Adrenal gland (tissue), 12 donors: ENCODE results near the gene PLD4. TPM values are rescaled to one million over a fixed set of nuclear protein-coding genes. Genes with fewer than 3 reads are reported as not detected.

Source experiments
- DNase-seq, 7 donors: peaks; one replicate each; pipeline ENCODE4 v3.0.0-alpha.2; 2019 to 2020
- H3K27ac ChIP-seq, 5 donors: fragments of 200-600 bp; sonication (generic) in 4 of 5; 1 replicate in 3 of 5; 2 replicates in 2 of 5; pipeline versions ENCODE4 v1.5.1 to v1.8.0; 2016 to 2020; ENCODE audit warnings: mild to moderate bottlenecking in 1 of 5
- H3K27me3 ChIP-seq: fragments of 200-600 bp; 2 replicates; pipeline ENCODE4 v1.8.0; 2021
- H3K36me3 ChIP-seq, 2 donors: fragments of 200-600 bp; replicated peaks in 1 of 2; 1 replicate in 1 of 2; 2 replicates in 1 of 2; pipeline versions ENCODE4 v1.5.1 to v1.8.0; 2018 to 2022
- H3K4me1 ChIP-seq, 2 donors: fragments of 200-600 bp; replicated peaks in 1 of 2; 1 replicate in 1 of 2; 2 replicates in 1 of 2; pipeline versions ENCODE4 v1.5.1 to v1.8.0; 2018 to 2021
- H3K4me3 ChIP-seq, 4 donors: fragments of 200-600 bp; sonication (generic) in 3 of 4; one replicate each; pipeline ENCODE4 v1.5.1; 2016 to 2018
- H3K9me3 ChIP-seq, 3 donors: fragments of 200-600 bp; sonication (generic) in 1 of 3; replicated peaks in 1 of 3; 1 replicate in 2 of 3; 2 replicates in 1 of 3; pipeline versions ENCODE4 v1.5.1 to v1.8.0; 2016 to 2021
- CTCF ChIP-seq, 6 experiments: fragments of 450-650 bp in 4 of 6; fragments of 200-600 bp in 2 of 6; sonication (generic) in 1 of 6; IDR thresholded peaks; 1 replicate in 5 of 6; 2 replicates in 1 of 6; pipeline versions ENCODE4 v1.5.1 to v1.8.0; 2016 to 2021; ENCODE audit warnings: antibody characterized with exemption in 6 of 6, mild to moderate bottlenecking in 2 of 6, moderate library complexity in 1 of 6
- POLR2A ChIP-seq, 2 donors: fragments of 450-650 bp; IDR thresholded peaks; one replicate each; pipeline ENCODE4 v1.6.1; 2017; ENCODE audit warnings: antibody characterized with exemption in 2 of 2, mild to moderate bottlenecking in 2 of 2, moderate library complexity in 1 of 2
- WGBS, 4 donors: extraction: QIAGEN DNeasy Blood & Tissue Kit in 2 of 4; methylation state at CpG; one replicate each; pipeline versions ENCODE4 v1.1.5 to v1.1.7; 2013 to 2017; 5-methylcytosine and 5-hydroxymethylcytosine counted together
- intact Hi-C, 2 donors: fragments of 100-400 bp; cut with DNase I; formaldehyde crosslinking; loops; one replicate each; pipeline versions ENCODE4 v1.14.1 to v1.15.0; 2022 to 2023
- polyA plus RNA-seq, 3 donors: library from polyadenylated mRNA; stranded (reverse); fragments of 200-250 nt in 2 of 3; fragments of 350-450 nt in 1 of 3; fragmentation: Illumina TruSeq in 1 of 3; extraction: RNeasy Lipid Tissue Mini Kit (QIAGEN cat#74804) in 1 of 3; gene quantifications; one replicate each; pipeline ENCODE4 v1.2.3, GENCODE V29; 2013 to 2014
- total RNA-seq, 9 donors: library from RNA; depleted of rRNA in 4 of 9; stranded (reverse); fragments of >200 nt in 4 of 9; fragments of 120-200 nt in 1 of 9; fragmentation: NEBNext Ultra II Directional in 1 of 9; extraction: Animal tissue kit (Norgen Biotek cat#: 25700) in 1 of 9; gene quantifications; one replicate each; pipeline versions ENCODE4 v1.1.0 to v1.2.4, GENCODE V29; 2013 to 2023
- donor health status: healthy with polysubstance abuse.
- donor health status: Bipolar disorder and iron deficiency.
- donor health status: DM: yes; HTN: yes; CAD: no.
- donor health status: DM: no; HTN: no; CAD: no.
- donor health status: DM: no; HTN: no; CAD: no.
- donor health status: DM: yes; HTN: yes; CAD: no.

The PLD4 gene
- total and polyA plus RNA-seq, 12 donors: 0.30 to 1.9 (median 0.55) TPM; not detected in 3

- WGBS, 4 donors: 34 to 57% (median 39%) methylated on average over 8 to 21 of the region's 21 CpGs
- TF ChIP-seq POLR2A (IDR thresholded peaks at IDR 0.05) (no peak), CTCF (IDR thresholded peaks at IDR 0.05) (peak in 3 of 6 experiments; percentile 8 to 40 (median 26))
- H3K9me3 ChIP-seq: no peaks in the 10 kb centered on the region
- H3K27ac ChIP-seq: no peak overlapping the region
- H3K27me3 ChIP-seq: peaks cover 19% of the 10 kb centered on the region
- intact Hi-C loops: no loop called here
- peak; percentile 49 to 83 (median 77) for DNase-seq
- H3K4me3 ChIP-seq: no peak overlapping the region
- H3K4me1 ChIP-seq: peaks cover 7 to 28% of the 10 kb centered on the region in 2 donors
- H3K36me3 ChIP-seq: no peaks in the 10 kb centered on the region
Measured at GRCh38 chr14:104968541-104969401, 44.1 kb downstream of the PLD4 start.

- no peak for TF ChIP-seq POLR2A (IDR thresholded peaks at IDR 0.05)
- Histone ChIP-seq H3K27me3 (peaks cover 19% of the 10 kb centered on the region), H3K9me3 (no peaks in the 10 kb centered on the region), H3K36me3 (no peaks in the 10 kb centered on the region), H3K4me3 (no peak overlapping the region), H3K4me1 (peaks cover 13 to 36% of the 10 kb centered on the region in 2 donors), H3K27ac (no peak overlapping the region)
- WGBS, 4 donors: 84 to 100% (median 88%) methylated on average over 2 to 10 of the region's 10 CpGs; no CpG with 5 or more reads in 1 of the 4 donors
- intact Hi-C loops: loop anchor here in 1 of 2 donors (5.0 kb wide), 1 partner anchor 37 kb away; no protein-coding TSS in a partner anchor
- DNase-seq: peak in 1 of 7 donors; percentile 13
Measured at GRCh38 chr14:104969741-104970230, 45.1 kb downstream of the PLD4 start.

GRCh38 chr14:104970231-104971068 lies 45.8 kb downstream of the PLD4 start:
- intact Hi-C loops: loop anchor here in 1 of 2 donors (5.0 kb wide), 1 partner anchor 38 kb away; no protein-coding TSS in a partner anchor
- Histone ChIP-seq H3K27me3 (peaks cover 19% of the 10 kb centered on the region), H3K27ac (no peak overlapping the region), H3K9me3 (no peaks in the 10 kb centered on the region), H3K4me3 (no peak overlapping the region), H3K36me3 (no peaks in the 10 kb centered on the region), H3K4me1 (peaks cover 13 to 36% of the 10 kb centered on the region in 2 donors)
- TF ChIP-seq POLR2A (IDR thresholded peaks at IDR 0.05) (no peak), CTCF (IDR thresholded peaks at IDR 0.05) (no peak)
- DNase-seq: peak in 1 of 7 donors; percentile 58
- 70 to 84% (median 80%) methylated on average over 1 to 19 of the region's 19 CpGs for WGBS, 4 donors

- Histone ChIP-seq H3K36me3 (no peaks in the 10 kb centered on the region), H3K4me1 (peaks cover 13 to 47% of the 10 kb centered on the region in 2 donors), H3K27ac (no peak overlapping the region), H3K27me3 (peaks cover 16% of the 10 kb centered on the region), H3K9me3 (no peaks in the 10 kb centered on the region), H3K4me3 (no peak overlapping the region)
- DNase-seq: peak in 1 of 7 donors; percentile 16
- intact Hi-C loops: loop anchor here in 1 of 2 donors (5.0 kb wide), 1 partner anchor 39 kb away; no protein-coding TSS in a partner anchor
- 91 to 96% (median 95%) methylated on average over 6 to 12 of the region's 12 CpGs for WGBS, 4 donors
- no peak for TF ChIP-seq CTCF (IDR thresholded peaks at IDR 0.05)
- no peak for TF ChIP-seq POLR2A (IDR thresholded peaks at IDR 0.05)
Measured at GRCh38 chr14:104971447-104972240, 47.0 kb downstream of the PLD4 start.
